Inferior parietal cortex (tissue), 1 donor: ENCODE data around the gene GPR137.

Experiments used
- DNase-seq: peaks from one replicate; pipeline ENCODE4 v3.0.0-alpha.2; 2016; ENCODE audit errors: extremely low spot score

The GPR137 gene

GRCh38 chr11:64249563-64250414, 35.9 kb upstream of the GPR137 start:
- no peak for DNase-seq

- no peak for DNase-seq
These were observed 35.1 kb upstream of the GPR137 start for GRCh38 chr11:64250415-64251015.

- DNase-seq: peak; percentile 51
These were observed 34.5 kb upstream of the GPR137 start, which contains the start of gene PLCB3 for GRCh38 chr11:64251016-64251752. PLCB3 (plus strand) TSS chr11:64251530; CDS start chr11:64251650, 120 bp downstream.

- DNase-seq: no peak
These were observed 34.0 kb upstream of the GPR137 start for GRCh38 chr11:64251753-64252002.

GRCh38 chr11:64252003-64252872, 33.4 kb upstream of the GPR137 start:
- no peak for DNase-seq

- DNase-seq: no peak
These were observed 32.6 kb upstream of the GPR137 start for GRCh38 chr11:64253043-64253442.

GRCh38 chr11:64253481-64253880, 32.2 kb upstream of the GPR137 start:
- no peak for DNase-seq

- no peak for DNase-seq
These were observed 31.3 kb upstream of the GPR137 start for GRCh38 chr11:64254326-64254725.

GRCh38 chr11:64255135-64256128, 30.2 kb upstream of the GPR137 start:
- no peak for DNase-seq

- no peak for DNase-seq
These were observed 29.3 kb upstream of the GPR137 start for GRCh38 chr11:64256300-64256699.

GRCh38 chr11:64258356-64258755, 27.3 kb upstream of the GPR137 start:
- DNase-seq: no peak

- DNase-seq: no peak
These were observed 26.6 kb upstream of the GPR137 start for GRCh38 chr11:64258946-64259532.

GRCh38 chr11:64259533-64260067, 26.0 kb upstream of the GPR137 start:
- DNase-seq: no peak

GRCh38 chr11:64260147-64260708, 25.4 kb upstream of the GPR137 start:
- no peak for DNase-seq

GRCh38 chr11:64261556-64262080, 24.0 kb upstream of the GPR137 start:
- DNase-seq: no peak

GRCh38 chr11:64262271-64263002, 23.2 kb upstream of the GPR137 start:
- no peak for DNase-seq

GRCh38 chr11:64263021-64263946, 22.4 kb upstream of the GPR137 start:
- DNase-seq: no peak

- DNase-seq: no peak
These were observed 21.7 kb upstream of the GPR137 start for GRCh38 chr11:64263947-64264317.
